SK-N-SH treated with all-trans-retinoic acid at 6 μM for 48 hours (cell line): ENCODE data around the gene BTLA.
"Not testable (repeated sequence)": the region's sequence is repeated elsewhere in the genome, so short reads cannot be mapped to it uniquely, and the experiment has no call there.

ENCODE experiments used
- ATAC-seq: fragments of 200-7000 bp; cut with Tn5 transposase; 3 replicates; pipeline ENCODE4 v1.9.1; 2020; ENCODE audit warnings: mild to moderate bottlenecking, moderate library complexity
- ARNTL ChIP-seq: fragments of 450-650 bp; formaldehyde crosslinking; IDR thresholded peaks from 2 replicates; pipeline ENCODE4 v1.5.0; 2020; ENCODE audit warnings: low read depth, mild to moderate bottlenecking, moderate library complexity, borderline replicate concordance
- BACH2 ChIP-seq: fragments of 250-450 bp; sonication (Bioruptor Pico); IDR thresholded peaks from 2 replicates; pipeline ENCODE4 v1.9.0; 2021; ENCODE audit warnings: mild to moderate bottlenecking, borderline replicate concordance
- CREB5 ChIP-seq: fragments of 250-450 bp; sonication (Bioruptor Pico); IDR thresholded peaks from 2 replicates; pipeline ENCODE4 v1.5.1; 2020; ENCODE audit warnings: low read depth, mild to moderate bottlenecking, moderate library complexity
- CSDC2 ChIP-seq: fragments of 250-450 bp; sonication (Bioruptor Pico); IDR thresholded peaks from 2 replicates; pipeline ENCODE4 v1.5.0; 2020; ENCODE audit warnings: mild to moderate bottlenecking, moderate library complexity
- GLIS3 ChIP-seq: fragments of 250-450 bp; sonication (Bioruptor Pico); IDR thresholded peaks from 2 replicates; pipeline ENCODE4 v1.5.0; 2020; ENCODE audit warnings: mild to moderate bottlenecking, moderate library complexity
- ISL1 ChIP-seq: fragments of 250-450 bp; sonication (Bioruptor Pico); IDR thresholded peaks from 2 replicates; pipeline ENCODE4 v2.1.2; 2022; ENCODE audit warnings: mild to moderate bottlenecking, moderate library complexity
- OSR1 ChIP-seq: fragments of 250-450 bp; sonication (Bioruptor Pico); IDR thresholded peaks from 2 replicates; pipeline ENCODE4 v1.8.0; 2022; ENCODE audit warnings: moderate library complexity, mild to moderate bottlenecking, inconsistent platforms
- PATZ1 ChIP-seq: fragments of 250-450 bp; sonication (Bioruptor Pico); IDR thresholded peaks from 2 replicates; pipeline ENCODE4 v1.8.0; 2020; ENCODE audit warnings: mild to moderate bottlenecking, moderate library complexity, borderline replicate concordance
- POU6F1 ChIP-seq: fragments of 250-450 bp; sonication (Bioruptor Pico); IDR thresholded peaks from 2 replicates; pipeline ENCODE4 v1.8.0; 2021; ENCODE audit warnings: low read depth, mild to moderate bottlenecking, moderate library complexity, borderline replicate concordance
- PPARA ChIP-seq: fragments of 250-450 bp; sonication (Bioruptor Pico); IDR thresholded peaks from 2 replicates; pipeline ENCODE4 v1.5.0; 2020; ENCODE audit warnings: mild to moderate bottlenecking, borderline replicate concordance
- RARB ChIP-seq: fragments of 250-450 bp; sonication (Bioruptor Pico); IDR thresholded peaks from 2 replicates; pipeline ENCODE4 v1.8.0; 2021; ENCODE audit warnings: mild to moderate bottlenecking, moderate library complexity
- SNAI2 ChIP-seq: fragments of 250-450 bp; sonication (Bioruptor Pico); IDR thresholded peaks from 2 replicates; pipeline ENCODE4 v1.5.0; 2020; ENCODE audit warnings: mild to moderate bottlenecking, moderate library complexity
- TCF4 ChIP-seq: fragments of 250-450 bp; sonication (Bioruptor Pico); IDR thresholded peaks from 2 replicates; pipeline ENCODE4 v1.8.0; 2021; ENCODE audit warnings: mild to moderate bottlenecking, moderate library complexity, borderline replicate concordance
- TOX ChIP-seq: fragments of 250-450 bp; sonication (Bioruptor Pico); IDR thresholded peaks from 2 replicates; pipeline ENCODE4 v1.8.0; 2021; ENCODE audit warnings: mild to moderate bottlenecking, moderate library complexity, borderline replicate concordance
- TSHZ2 ChIP-seq: fragments of 250-450 bp; sonication (Bioruptor Pico); IDR thresholded peaks from 2 replicates; pipeline ENCODE4 v1.5.0; 2020; ENCODE audit warnings: mild to moderate bottlenecking, moderate library complexity
- ZC3H10 ChIP-seq: fragments of 250-450 bp; sonication (Bioruptor Pico); IDR thresholded peaks from 2 replicates; pipeline ENCODE4 v1.5.1; 2021; ENCODE audit warnings: mild to moderate bottlenecking, moderate library complexity
- ZFP3 ChIP-seq: fragments of 250-450 bp; sonication (Bioruptor Pico); IDR thresholded peaks from 2 replicates; pipeline ENCODE4 v1.5.0; 2020; ENCODE audit warnings: mild to moderate bottlenecking, moderate library complexity
- ZFP30 ChIP-seq: fragments of 450-650 bp; formaldehyde crosslinking; IDR thresholded peaks from 2 replicates; pipeline ENCODE4 v1.5.0; 2022; ENCODE audit warnings: mild to moderate bottlenecking, moderate library complexity
- ZNF70 ChIP-seq: fragments of 450-650 bp; formaldehyde crosslinking; IDR thresholded peaks from 2 replicates; pipeline ENCODE4 v1.5.0; 2020; ENCODE audit warnings: mild to moderate bottlenecking, moderate library complexity
- ZNF8 ChIP-seq: fragments of 450-650 bp; formaldehyde crosslinking; IDR thresholded peaks from 2 replicates; pipeline ENCODE4 v1.5.0; 2020; ENCODE audit warnings: mild to moderate bottlenecking, moderate library complexity

The BTLA gene

GRCh38 chr3:112425382-112425781 lies 73.9 kb downstream of the BTLA start:
- TF ChIP-seq ZNF70 (CRISPR knock-in tag) (no peak), OSR1 (no peak), CSDC2 (CRISPR knock-in tag) (no peak), PPARA (no peak), ZFP3 (CRISPR knock-in tag) (no peak), RARB (no peak), ISL1 (CRISPR knock-in tag) (no peak), GLIS3 (no peak), POU6F1 (CRISPR knock-in tag) (no peak), TSHZ2 (CRISPR knock-in tag) (no peak), ZC3H10 (no peak), ARNTL (CRISPR knock-in tag) (no peak), TCF4 (CRISPR knock-in tag) (no peak), TOX (CRISPR knock-in tag) (no peak), CREB5 (CRISPR knock-in tag) (no peak), SNAI2 (CRISPR knock-in tag) (no peak), PATZ1 (no peak), ZFP30 (no peak), BACH2 (CRISPR knock-in tag) (no peak), ZNF8 (no peak)
- no peak for ATAC-seq

DNA sequence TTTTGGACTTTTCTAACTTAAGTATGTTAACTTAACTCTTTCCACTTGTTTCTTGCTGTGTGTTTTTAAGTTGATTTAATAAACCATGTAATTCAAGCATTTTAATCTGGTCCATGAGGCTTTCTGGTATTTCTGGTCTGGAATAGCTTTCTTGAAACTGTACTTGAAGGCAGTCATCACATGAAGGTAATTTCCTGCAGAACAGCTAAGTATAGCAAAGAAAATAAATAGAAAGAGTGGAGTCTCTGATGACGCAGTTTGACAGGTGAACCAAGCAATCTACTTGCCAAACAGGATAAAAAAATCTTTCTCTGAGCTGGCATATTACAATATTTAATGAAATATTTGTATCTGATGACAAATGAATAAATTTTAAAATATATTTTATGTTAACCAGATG lies 74.9 kb downstream of the BTLA start:
- no peak for ATAC-seq
- TF ChIP-seq ISL1 (CRISPR knock-in tag): no peak
- no peak for TF ChIP-seq ZFP3 (CRISPR knock-in tag)
- TF ChIP-seq CREB5 (CRISPR knock-in tag): no peak
- no peak for TF ChIP-seq SNAI2 (CRISPR knock-in tag)

- ATAC-seq: not testable (repeated sequence)
These were observed 76.4 kb downstream of the BTLA start for GRCh38 chr3:112422921-112423320.

DNA sequence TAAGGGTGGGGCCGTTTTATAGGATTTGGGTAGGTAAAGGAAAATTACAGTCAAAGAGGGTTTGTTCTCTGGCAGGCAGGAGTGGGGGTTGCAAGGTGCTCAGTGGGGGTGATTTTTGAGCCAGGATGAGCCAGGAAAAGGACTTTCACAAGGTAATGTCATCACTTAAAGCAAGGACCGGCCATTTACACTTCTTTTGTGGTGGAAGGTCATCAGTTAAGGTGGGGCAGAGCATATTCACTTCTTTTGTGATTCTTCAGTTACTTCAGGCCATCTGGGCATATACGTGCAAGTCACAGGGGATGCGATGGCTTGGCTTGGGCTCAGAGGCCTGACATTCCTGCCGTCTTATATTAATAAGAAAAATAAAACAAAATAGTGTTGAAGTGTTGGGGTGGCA lies 80.7 kb downstream of the BTLA start:
- not testable (repeated sequence) for ATAC-seq
